T-helper 22 cell (primary cell): ENCODE measurements around the gene PRDM16.

Experiments
- DNase-seq: peaks from one replicate; pipeline ENCODE4 v3.0.0-alpha.2; 2020; ENCODE audit warnings: low read depth

Gene PRDM16

GRCh38 chr1:3141129-3141528 lies 72.1 kb downstream of the PRDM16 start:
- DNase-seq: no peak

GRCh38 chr1:3141836-3142235 lies 72.8 kb downstream of the PRDM16 start:
- DNase-seq: no peak

- no peak for DNase-seq
These were observed 73.2 kb downstream of the PRDM16 start for GRCh38 chr1:3142236-3142635.

GRCh38 chr1:3142751-3143150 lies 73.7 kb downstream of the PRDM16 start:
- no peak for DNase-seq

DNA sequence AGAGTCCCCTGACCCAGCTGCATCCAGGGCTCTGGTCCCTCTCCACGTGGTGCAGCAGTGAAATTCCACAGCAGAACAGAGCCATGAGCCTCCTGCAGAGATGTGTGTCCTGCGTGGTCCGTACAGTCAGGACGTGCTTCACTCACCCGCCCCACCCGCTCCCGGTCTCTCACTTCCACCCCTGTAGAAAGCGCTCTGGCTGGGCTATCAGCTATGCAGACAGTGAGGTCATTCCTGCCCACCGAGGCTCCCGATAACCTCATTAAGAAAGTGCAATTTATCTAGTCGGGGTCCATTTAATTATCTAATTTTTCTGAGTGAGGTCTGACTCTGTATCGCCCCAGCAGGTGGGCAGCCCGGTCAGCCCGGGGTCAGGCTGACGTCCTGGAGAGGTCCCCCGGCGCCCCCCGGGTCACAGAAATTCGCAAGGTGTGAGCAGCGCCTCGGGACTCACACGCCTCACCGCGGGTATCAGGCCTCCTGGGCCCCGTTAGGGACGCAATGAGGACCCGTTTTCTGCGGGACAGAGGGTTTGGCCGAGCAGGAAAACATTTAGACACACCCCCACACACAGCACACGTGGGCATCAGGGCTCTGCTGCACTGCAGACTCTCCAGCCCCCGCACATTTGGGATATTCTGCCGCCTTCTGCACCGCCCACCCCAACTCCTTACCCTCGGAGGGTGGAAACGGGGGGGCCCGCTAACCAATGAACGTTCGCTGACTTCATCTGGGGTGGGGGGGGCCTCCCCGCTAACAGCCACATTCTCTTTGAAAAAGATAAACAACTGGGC lies 76.7 kb downstream of the PRDM16 start:
- DNase-seq: no peak

- DNase-seq: no peak
These were observed 77.5 kb downstream of the PRDM16 start for GRCh38 chr1:3146458-3146857.

DNA sequence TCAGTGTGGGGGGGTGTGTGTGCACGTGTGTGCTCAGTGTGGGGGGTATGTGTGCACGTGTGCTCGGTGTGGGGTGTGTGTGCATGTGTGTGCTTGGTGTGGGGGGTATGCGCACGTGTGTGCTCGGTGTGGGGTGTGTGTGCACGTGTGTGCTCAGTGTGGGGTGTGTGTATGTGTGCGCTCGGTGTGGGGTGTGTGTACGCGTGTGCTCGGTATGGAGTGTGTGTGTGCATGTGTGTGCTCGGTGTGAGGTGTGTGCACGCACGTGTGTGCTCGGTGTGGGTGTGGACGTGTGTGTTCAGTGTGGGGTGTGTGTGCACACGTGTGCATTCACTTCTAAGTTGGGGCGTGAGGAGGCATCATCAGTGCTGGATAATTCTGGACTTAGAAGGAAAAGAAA lies 77.9 kb downstream of the PRDM16 start:
- no peak for DNase-seq

- DNase-seq: no peak
These were observed 79.2 kb downstream of the PRDM16 start for GRCh38 chr1:3148171-3148570.

- no peak for DNase-seq
These were observed 80.3 kb downstream of the PRDM16 start for GRCh38 chr1:3149277-3149676.

- DNase-seq: no peak
These were observed 82.5 kb downstream of the PRDM16 start for GRCh38 chr1:3151456-3151855.

DNA sequence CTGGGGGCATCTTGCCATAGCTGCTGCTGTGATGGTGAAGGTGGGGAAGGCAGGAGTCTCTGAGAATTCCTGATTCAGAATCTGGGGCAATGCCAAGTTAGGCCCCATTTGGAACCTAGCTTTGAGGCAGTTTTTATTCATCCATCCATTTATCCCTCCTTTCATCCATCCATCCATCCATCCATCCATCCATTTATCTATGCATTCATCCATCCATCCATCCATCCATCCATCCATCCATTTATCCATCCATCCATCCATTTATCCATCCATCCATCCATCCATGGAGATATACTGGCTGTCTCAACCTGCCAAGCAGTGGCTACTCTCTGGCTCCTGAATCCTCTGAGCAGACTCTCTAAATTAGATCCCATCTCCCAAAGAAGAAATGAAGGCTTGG lies 83.1 kb downstream of the PRDM16 start:
- DNase-seq: no peak

GRCh38 chr1:3153197-3153596 lies 84.2 kb downstream of the PRDM16 start:
- no peak for DNase-seq

GRCh38 chr1:3153902-3154795 lies 85.1 kb downstream of the PRDM16 start:
- no peak for DNase-seq

DNA sequence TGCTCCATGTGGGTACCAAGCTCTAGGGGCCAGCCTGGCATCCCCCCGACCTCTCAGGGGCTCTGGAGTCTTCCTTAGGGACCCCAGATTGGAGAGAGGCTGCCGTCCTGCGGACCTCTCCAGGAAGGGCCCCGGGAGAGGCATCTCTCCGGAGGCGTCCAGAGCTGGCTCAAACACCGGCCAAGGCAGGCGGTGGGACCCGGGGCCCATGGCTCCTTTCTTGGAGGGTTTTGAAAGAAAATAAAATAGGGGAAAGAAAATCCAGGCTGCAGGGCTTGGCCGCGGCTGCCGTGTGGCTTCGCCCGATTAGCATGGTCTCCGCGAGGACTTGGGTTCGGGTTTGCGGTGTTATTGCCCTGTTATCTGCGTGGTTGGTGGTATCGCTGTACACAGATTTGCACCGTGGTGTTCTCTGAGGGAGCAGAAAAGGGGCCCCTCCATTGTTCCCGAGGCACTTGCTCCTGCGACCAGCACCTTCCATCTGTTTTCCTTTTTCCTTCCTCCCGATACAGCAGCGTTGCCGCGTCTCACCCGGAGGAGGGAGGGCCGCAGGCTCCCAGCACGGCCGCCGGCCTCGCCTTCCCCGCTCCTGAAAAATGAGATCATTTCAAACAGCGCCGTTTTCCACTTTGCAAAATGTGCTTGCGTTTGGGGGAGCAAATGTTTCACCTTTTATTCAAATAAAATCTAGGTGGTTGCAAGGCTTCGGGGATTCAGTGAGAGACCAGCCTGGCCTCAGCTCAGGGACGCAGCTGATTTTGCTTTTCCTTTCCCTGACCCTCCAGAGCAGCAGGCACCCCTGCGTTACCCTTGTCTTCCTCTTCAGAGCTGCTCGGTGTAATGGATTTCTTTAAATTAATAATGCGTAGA lies 86.3 kb downstream of the PRDM16 start:
- no peak for DNase-seq

DNA sequence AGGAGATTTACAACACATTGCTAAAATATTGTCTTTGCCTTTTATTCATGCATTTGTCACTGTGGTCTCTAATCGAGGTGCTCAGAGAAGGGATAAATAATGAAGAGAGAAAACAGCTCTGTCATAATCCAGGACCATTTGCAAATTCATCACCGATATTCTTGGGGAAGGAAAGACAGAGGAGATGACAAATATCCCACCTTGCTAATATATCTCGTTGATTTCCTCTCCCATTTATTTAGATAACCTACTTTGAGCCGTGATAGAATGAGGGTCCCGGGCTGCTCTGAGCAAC lies 86.9 kb downstream of the PRDM16 start:
- no peak for DNase-seq

DNA sequence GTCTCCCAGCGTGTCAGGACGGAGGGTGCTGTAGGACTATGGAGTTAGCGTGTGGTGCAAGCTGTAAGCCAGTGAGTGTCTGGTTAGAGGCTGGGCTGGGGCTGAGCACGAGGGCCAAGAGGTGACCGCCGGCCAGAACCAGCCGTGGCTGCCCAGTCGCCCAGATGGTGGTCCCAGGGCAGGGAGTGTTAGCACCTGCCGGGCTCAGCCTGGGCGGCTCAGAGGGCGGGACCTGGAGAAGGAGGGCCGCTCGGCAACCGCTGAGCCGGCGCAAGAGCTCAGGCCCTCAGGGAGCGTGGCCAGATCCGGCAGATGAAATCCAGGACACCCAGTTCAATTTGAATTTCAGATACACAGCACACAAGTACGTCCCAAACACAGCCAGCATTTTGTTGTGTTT lies 87.9 kb downstream of the PRDM16 start:
- no peak for DNase-seq

GRCh38 chr1:3158347-3158746 lies 89.3 kb downstream of the PRDM16 start:
- DNase-seq: no peak

GRCh38 chr1:3159121-3159520 lies 90.1 kb downstream of the PRDM16 start:
- no peak for DNase-seq

DNA sequence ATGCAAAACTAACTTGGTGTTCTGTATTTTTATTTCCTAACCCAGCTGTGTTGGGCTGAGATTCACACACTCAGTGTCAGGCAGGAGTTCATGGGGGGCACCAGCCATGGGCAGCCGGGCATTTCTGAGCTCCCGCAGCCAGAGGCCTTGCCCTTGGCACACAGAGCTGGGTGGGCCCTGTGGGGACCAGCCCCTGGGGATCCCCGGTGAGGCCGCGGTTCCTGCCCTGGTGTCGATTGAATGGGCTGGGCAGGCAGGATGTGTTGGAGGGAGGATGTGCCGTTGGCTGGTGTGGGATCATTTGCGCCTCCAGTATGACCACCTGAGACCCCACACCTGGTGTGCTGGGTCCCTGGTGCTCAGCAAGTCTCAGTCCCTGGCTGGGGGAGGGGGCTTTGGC lies 91.0 kb downstream of the PRDM16 start:
- no peak for DNase-seq

GRCh38 chr1:3160647-3161145 lies 91.7 kb downstream of the PRDM16 start:
- no peak for DNase-seq

- DNase-seq: no peak
These were observed 92.3 kb downstream of the PRDM16 start for GRCh38 chr1:3161176-3161840.
